Right renal cortex interstitium (tissue), 3 donors: ENCODE data around the gene DNAJC18. TPM values are rescaled to one million over a fixed set of nuclear protein-coding genes. Genes with fewer than 3 reads are reported as not detected.
A peak's percentile ranks its signal among the peaks of the same experiment; 100 is the strongest.
"Not testable (repeated sequence)": the region's sequence is repeated elsewhere in the genome, so short reads cannot be mapped to it uniquely, and the experiment has no call there.

Experiments used
- DNase-seq, 3 donors: peaks; one replicate each; pipeline ENCODE4 v3.0.0-alpha.2; 2013; ENCODE audit warnings: low read depth in 3 of 3, low spot score in 2 of 3
- polyA plus RNA-seq, 3 donors: library from polyadenylated mRNA; unstranded; fragments of 120-200 nt; gene quantifications; one replicate each; pipeline ENCODE4 v1.2.1, GENCODE V29; 2013; ENCODE audit not compliant: insufficient read length in 3 of 3

DNAJC18 gene
- polyA plus RNA-seq, 3 donors = 27.5 to 33.4 (median 32.5) TPM

- no peak for DNase-seq
These were observed 7.6 kb downstream of the DNAJC18 start for GRCh38 chr5:139431706-139432105.

GRCh38 chr5:139430015-139430414 is 9.3 kb downstream of the DNAJC18 start:
- no peak for DNase-seq

GRCh38 chr5:139426203-139426885 is 13.0 kb downstream of the DNAJC18 start:
- no peak for DNase-seq

GRCh38 chr5:139425497-139425896 is 13.8 kb downstream of the DNAJC18 start:
- no peak for DNase-seq

GRCh38 chr5:139422307-139422893 is 16.9 kb downstream of the DNAJC18 start:
- peak in 2 of 3 donors; percentile 52 to 65 for DNase-seq

GRCh38 chr5:139419226-139420192 is 19.8 kb downstream of the DNAJC18 start:
- DNase-seq = no peak

- no peak for DNase-seq
These were observed 20.5 kb downstream of the DNAJC18 start for GRCh38 chr5:139418793-139419192.

GRCh38 chr5:139417214-139417613 is 22.1 kb downstream of the DNAJC18 start:
- no peak for DNase-seq

- no peak for DNase-seq
These were observed 22.7 kb downstream of the DNAJC18 start for GRCh38 chr5:139416651-139417050.

- no peak for DNase-seq
These were observed 23.5 kb downstream of the DNAJC18 start for GRCh38 chr5:139415869-139416268.

- DNase-seq = no peak
These were observed 24.0 kb downstream of the DNAJC18 start for GRCh38 chr5:139415221-139415861.

GRCh38 chr5:139414581-139415130 is 24.7 kb downstream of the DNAJC18 start:
- DNase-seq = no peak

- DNase-seq = no peak
These were observed 25.4 kb downstream of the DNAJC18 start for GRCh38 chr5:139413963-139414362.

GRCh38 chr5:139413153-139413552 is 26.2 kb downstream of the DNAJC18 start:
- DNase-seq = no peak

- no peak for DNase-seq
These were observed 28.1 kb downstream of the DNAJC18 start for GRCh38 chr5:139410993-139411828.

- no peak for DNase-seq
These were observed 29.0 kb downstream of the DNAJC18 start for GRCh38 chr5:139410121-139410992.

GRCh38 chr5:139409116-139409515 is 30.2 kb downstream of the DNAJC18 start:
- DNase-seq = not testable (repeated sequence)

- DNase-seq = no peak
These were observed 31.1 kb downstream of the DNAJC18 start for GRCh38 chr5:139408191-139408590.

GRCh38 chr5:139407517-139407916 is 31.8 kb downstream of the DNAJC18 start:
- DNase-seq = no peak
